Esophagus muscularis mucosa (tissue), 3 donors: ENCODE measurements around the gene SOS1.

Source experiments
- POLR2AphosphoS5 ChIP-seq, 2 donors: sonication (generic); formaldehyde crosslinking; IDR thresholded peaks; one replicate each; pipeline ENCODE4 v1.6.1; 2017; ENCODE audit warnings: antibody characterized with exemption in 2 of 2
- TF ChIP-seq, protein P1 (sequence below), 3 experiments: fragments of 200-600 bp in 2 of 3; fragments of 450-650 bp in 1 of 3; sonication (generic) in 2 of 3; IDR thresholded peaks; one replicate each; pipeline ENCODE4 v1.5.1; 2017 to 2019; ENCODE audit warnings: antibody characterized with exemption in 3 of 3, mild to moderate bottlenecking in 2 of 3, moderate library complexity in 1 of 3

DNA sequence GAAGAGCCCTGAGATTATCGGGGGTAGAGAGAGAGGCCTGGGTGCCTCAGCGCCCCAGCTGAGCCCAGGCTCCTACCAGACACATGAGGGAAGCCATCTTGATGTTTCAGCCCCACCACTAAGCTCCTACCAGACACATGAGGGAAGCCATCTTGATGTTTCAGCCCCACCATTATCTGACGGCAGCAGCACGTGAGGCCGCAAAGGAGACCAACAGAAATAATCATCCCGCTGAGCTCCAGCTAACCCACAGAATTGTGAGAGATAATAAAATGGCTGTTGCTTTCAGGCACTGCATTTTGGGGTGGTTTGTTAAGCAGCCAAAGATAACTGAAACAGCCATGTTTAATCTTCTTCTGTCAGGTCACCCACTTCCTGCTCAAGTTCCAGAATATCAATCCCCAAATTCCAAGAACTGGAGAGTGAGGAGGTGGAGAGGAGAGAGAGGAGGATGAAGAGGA, 29.3 kb upstream of the SOS1 start:
- TF ChIP-seq, protein P1, sequence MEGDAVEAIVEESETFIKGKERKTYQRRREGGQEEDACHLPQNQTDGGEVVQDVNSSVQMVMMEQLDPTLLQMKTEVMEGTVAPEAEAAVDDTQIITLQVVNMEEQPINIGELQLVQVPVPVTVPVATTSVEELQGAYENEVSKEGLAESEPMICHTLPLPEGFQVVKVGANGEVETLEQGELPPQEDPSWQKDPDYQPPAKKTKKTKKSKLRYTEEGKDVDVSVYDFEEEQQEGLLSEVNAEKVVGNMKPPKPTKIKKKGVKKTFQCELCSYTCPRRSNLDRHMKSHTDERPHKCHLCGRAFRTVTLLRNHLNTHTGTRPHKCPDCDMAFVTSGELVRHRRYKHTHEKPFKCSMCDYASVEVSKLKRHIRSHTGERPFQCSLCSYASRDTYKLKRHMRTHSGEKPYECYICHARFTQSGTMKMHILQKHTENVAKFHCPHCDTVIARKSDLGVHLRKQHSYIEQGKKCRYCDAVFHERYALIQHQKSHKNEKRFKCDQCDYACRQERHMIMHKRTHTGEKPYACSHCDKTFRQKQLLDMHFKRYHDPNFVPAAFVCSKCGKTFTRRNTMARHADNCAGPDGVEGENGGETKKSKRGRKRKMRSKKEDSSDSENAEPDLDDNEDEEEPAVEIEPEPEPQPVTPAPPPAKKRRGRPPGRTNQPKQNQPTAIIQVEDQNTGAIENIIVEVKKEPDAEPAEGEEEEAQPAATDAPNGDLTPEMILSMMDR (IDR thresholded peaks at IDR 0.05): no peak
- no peak for TF ChIP-seq POLR2AphosphoS5 (IDR thresholded peaks at IDR 0.05)
